HepG2 (cell line): ENCODE results near the gene COX5B. TPM values are rescaled to one million over a fixed set of nuclear protein-coding genes. Genes with fewer than 3 reads are reported as not detected.

Experiments used
- KDM1A ChIP-seq: IDR thresholded peaks from 2 replicates; pipeline ENCODE4 v1.6.1; 2016; ENCODE audit warnings: missing compliant biosample characterization
- LCORL ChIP-seq, 2 experiments: fragments of 450-650 bp in 1 of 2; sonication (generic) in 1 of 2; formaldehyde crosslinking in 1 of 2; IDR thresholded peaks; 2 replicates each; pipeline versions ENCODE4 v1.5.0 to v1.6.1; 2017 to 2020; ENCODE audit warnings: antibody characterized with exemption in 1 of 2, missing genetic modification reagents in 1 of 2
- RBM22 ChIP-seq: fragments of 200-400 bp; formaldehyde crosslinking; optimal IDR thresholded peaks from 2 replicates; pipeline ENCODE3; 2017; ENCODE audit warnings: mild to moderate bottlenecking, low read length, moderate library complexity
- SMARCC2 ChIP-seq: fragments of 450-650 bp; IDR thresholded peaks from 2 replicates; pipeline ENCODE4 v1.6.1; 2017; ENCODE audit warnings: antibody characterized with exemption, mild to moderate bottlenecking
- ZBTB7A ChIP-seq: sonication (generic); formaldehyde crosslinking; IDR thresholded peaks from 2 replicates; pipeline ENCODE4 v1.8.0; 2022; ENCODE audit warnings: mild to moderate bottlenecking, missing genetic modification reagents
- ZNF281 ChIP-seq: sonication (generic); formaldehyde crosslinking; IDR thresholded peaks from 2 replicates; pipeline ENCODE4 v1.4.0; 2020; ENCODE audit warnings: missing genetic modification reagents, borderline replicate concordance
- ZNF343 ChIP-seq: sonication (generic); formaldehyde crosslinking; IDR thresholded peaks from 2 replicates; pipeline ENCODE4 v1.4.0; 2020; ENCODE audit warnings: mild to moderate bottlenecking, missing genetic modification reagents
- ZNF512 ChIP-seq: sonication (generic); formaldehyde crosslinking; IDR thresholded peaks from 2 replicates; pipeline ENCODE4 v1.4.0; 2020; ENCODE audit warnings: mild to moderate bottlenecking, missing genetic modification reagents
- ZNF598 ChIP-seq: sonication (generic); formaldehyde crosslinking; IDR thresholded peaks from 2 replicates; pipeline ENCODE4 v1.5.1; 2020; ENCODE audit warnings: mild to moderate bottlenecking, missing genetic modification reagents, borderline replicate concordance
- ZNF747 ChIP-seq: sonication (generic); formaldehyde crosslinking; IDR thresholded peaks from 2 replicates; pipeline ENCODE4 v1.8.1; 2023; ENCODE audit warnings: missing genetic modification reagents, mild to moderate bottlenecking, borderline replicate concordance
- ZNF792 ChIP-seq: IDR thresholded peaks from 2 replicates; pipeline ENCODE4 v1.6.1; 2016
- ZNF816 ChIP-seq: sonication (generic); formaldehyde crosslinking; IDR thresholded peaks from 2 replicates; pipeline ENCODE4 v1.8.0; 2022; ENCODE audit warnings: missing genetic modification reagents, mild to moderate bottlenecking, borderline replicate concordance
- polyA plus RNA-seq, 8 experiments: library from polyadenylated mRNA; depleted of rRNA in 3 of 8; stranded (reverse) in 7 of 8; unstranded in 1 of 8; fragments of >200 nt; fragmentation: Illumina TruSeq in 4 of 8; extraction: Trizol in 4 of 8; gene quantifications; 2 replicates each; pipeline versions ENCODE4 v1.2.1 to v1.2.3, GENCODE V29; 2011 to 2016; ENCODE audit warnings: low read depth in 4 of 8, missing spikeins in 1 of 8, mixed read lengths in 1 of 8; ENCODE audit not compliant: insufficient read depth in 1 of 8
- total RNA-seq, 5 experiments: library from RNA; depleted of rRNA; stranded (reverse); fragments of >200 nt; fragmentation: Illumina TruSeq; extraction: Trizol; gene quantifications; 2 replicates each; pipeline ENCODE4 v1.2.3, GENCODE V29; 2016; ENCODE audit warnings: low read depth in 1 of 5
- TF ChIP-seq, protein P1 (sequence below): sonication (generic); formaldehyde crosslinking; IDR thresholded peaks from 2 replicates; pipeline ENCODE4 v1.4.0; 2020; ENCODE audit warnings: missing genetic modification reagents
- TF ChIP-seq, protein P2 (sequence below): sonication (generic); formaldehyde crosslinking; IDR thresholded peaks from one replicate; pipeline ENCODE4 v1.5.1; 2020; ENCODE audit warnings: mild to moderate bottlenecking, missing genetic modification reagents; ENCODE audit errors: not compliant biosample characterization

Gene COX5B
- total and polyA plus RNA-seq, 2 of the 13 experiments (the other 11 are each of a cell fraction or from before 2014, with no cell fraction given) = 453 to 536 TPM

GRCh38 chr2:97663962-97664635 lies 18.2 kb downstream of the COX5B start, which contains the start of gene ACTR1B (continued):
- TF ChIP-seq, protein P1, sequence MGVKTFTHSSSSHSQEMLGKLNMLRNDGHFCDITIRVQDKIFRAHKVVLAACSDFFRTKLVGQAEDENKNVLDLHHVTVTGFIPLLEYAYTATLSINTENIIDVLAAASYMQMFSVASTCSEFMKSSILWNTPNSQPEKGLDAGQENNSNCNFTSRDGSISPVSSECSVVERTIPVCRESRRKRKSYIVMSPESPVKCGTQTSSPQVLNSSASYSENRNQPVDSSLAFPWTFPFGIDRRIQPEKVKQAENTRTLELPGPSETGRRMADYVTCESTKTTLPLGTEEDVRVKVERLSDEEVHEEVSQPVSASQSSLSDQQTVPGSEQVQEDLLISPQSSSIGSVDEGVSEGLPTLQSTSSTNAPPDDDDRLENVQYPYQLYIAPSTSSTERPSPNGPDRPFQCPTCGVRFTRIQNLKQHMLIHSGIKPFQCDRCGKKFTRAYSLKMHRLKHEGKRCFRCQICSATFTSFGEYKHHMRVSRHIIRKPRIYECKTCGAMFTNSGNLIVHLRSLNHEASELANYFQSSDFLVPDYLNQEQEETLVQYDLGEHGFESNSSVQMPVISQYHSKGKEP (CRISPR knock-in tag) = 0 out of 2 replicates have a peak, but pooled peaks have one; percentile 34
- TF ChIP-seq ZNF281 = no peak
- 0 out of 2 replicates have a peak, but pooled peaks have one; percentile 29 for TF ChIP-seq ZNF792
- TF ChIP-seq LCORL (IDR thresholded peaks at IDR 0.05) = no peak
- peak; percentile 63; the same call in 1 of the 2 replicates for TF ChIP-seq LCORL (CRISPR knock-in tag; IDR thresholded peaks at IDR 0.05)
- no peak for TF ChIP-seq RBM22
- TF ChIP-seq ZNF598 = 0 out of 2 replicates have a peak, but pooled peaks have one; percentile 58
- no peak for TF ChIP-seq ZBTB7A (CRISPR knock-in tag)
- TF ChIP-seq ZNF343 (CRISPR knock-in tag) = no peak
- TF ChIP-seq, protein P2, sequence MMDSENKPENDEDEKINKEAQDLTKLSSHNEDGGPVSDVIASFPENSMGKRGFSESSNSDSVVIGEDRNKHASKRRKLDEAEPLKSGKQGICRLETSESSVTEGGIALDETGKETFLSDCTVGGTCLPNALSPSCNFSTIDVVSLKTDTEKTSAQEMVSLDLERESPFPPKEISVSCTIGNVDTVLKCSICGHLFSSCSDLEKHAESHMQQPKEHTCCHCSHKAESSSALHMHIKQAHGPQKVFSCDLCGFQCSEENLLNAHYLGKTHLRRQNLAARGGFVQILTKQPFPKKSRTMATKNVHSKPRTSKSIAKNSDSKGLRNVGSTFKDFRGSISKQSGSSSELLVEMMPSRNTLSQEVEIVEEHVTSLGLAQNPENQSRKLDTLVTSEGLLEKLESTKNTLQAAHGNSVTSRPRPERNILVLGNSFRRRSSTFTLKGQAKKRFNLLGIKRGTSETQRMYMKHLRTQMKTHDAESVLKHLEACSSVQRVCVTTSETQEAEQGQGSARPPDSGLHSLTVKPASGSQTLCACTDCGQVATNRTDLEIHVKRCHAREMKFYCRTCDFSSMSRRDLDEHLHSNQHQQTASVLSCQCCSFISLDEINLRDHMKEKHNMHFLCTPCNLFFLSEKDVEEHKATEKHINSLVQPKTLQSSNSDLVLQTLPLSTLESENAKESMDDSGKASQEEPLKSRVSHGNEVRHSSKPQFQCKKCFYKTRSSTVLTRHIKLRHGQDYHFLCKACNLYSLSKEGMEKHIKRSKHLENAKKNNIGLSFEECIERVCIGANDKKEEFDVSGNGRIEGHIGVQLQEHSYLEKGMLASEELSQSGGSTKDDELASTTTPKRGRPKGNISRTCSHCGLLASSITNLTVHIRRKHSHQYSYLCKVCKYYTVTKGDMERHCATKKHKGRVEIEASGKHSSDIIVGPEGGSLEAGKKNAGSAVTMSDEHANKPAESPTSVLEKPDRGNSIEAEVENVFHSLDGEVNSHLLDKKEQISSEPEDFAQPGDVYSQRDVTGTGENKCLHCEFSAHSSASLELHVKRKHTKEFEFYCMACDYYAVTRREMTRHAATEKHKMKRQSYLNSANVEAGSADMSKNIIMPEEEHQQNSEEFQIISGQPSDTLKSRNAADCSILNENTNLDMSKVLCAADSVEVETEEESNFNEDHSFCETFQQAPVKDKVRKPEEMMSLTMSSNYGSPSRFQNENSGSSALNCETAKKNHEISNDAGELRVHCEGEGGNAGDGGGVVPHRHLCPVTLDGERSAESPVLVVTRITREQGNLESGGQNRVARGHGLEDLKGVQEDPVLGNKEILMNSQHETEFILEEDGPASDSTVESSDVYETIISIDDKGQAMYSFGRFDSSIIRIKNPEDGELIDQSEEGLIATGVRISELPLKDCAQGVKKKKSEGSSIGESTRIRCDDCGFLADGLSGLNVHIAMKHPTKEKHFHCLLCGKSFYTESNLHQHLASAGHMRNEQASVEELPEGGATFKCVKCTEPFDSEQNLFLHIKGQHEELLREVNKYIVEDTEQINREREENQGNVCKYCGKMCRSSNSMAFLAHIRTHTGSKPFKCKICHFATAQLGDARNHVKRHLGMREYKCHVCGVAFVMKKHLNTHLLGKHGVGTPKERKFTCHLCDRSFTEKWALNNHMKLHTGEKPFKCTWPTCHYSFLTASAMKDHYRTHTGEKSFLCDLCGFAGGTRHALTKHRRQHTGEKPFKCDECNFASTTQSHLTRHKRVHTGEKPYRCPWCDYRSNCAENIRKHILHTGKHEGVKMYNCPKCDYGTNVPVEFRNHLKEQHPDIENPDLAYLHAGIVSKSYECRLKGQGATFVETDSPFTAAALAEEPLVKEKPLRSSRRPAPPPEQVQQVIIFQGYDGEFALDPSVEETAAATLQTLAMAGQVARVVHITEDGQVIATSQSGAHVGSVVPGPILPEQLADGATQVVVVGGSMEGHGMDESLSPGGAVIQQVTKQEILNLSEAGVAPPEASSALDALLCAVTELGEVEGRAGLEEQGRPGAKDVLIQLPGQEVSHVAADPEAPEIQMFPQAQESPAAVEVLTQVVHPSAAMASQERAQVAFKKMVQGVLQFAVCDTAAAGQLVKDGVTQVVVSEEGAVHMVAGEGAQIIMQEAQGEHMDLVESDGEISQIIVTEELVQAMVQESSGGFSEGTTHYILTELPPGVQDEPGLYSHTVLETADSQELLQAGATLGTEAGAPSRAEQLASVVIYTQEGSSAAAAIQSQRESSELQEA (CRISPR knock-in tag) = no peak
- no peak for TF ChIP-seq ZNF816 (CRISPR knock-in tag)
- no peak for TF ChIP-seq ZNF512 (CRISPR knock-in tag)
- TF ChIP-seq KDM1A (CRISPR knock-in tag) = no peak
- TF ChIP-seq SMARCC2 = no peak
- no peak for TF ChIP-seq ZNF747 (CRISPR knock-in tag)
